Panc1 (cell line): ENCODE measurements around the gene SETDB2. TPM values are rescaled to one million over a fixed set of nuclear protein-coding genes. Genes with fewer than 3 reads are reported as not detected.

Experiments used
- ATAC-seq: fragments of 200-7000 bp; cut with Tn5 transposase; 2 replicates; pipeline ENCODE4 v1.9.1; 2020; ENCODE audit warnings: mild to moderate bottlenecking, moderate library complexity
- BruUV-seq: library from RNA; stranded (reverse); fragments of 400-500 nt; replicated peaks from 2 replicates; lab custom pipeline; 2021; lab: Mats Ljungman, UMichigan
- CTCF ChIA-PET: fragments of 300-600 bp; sonication (Branson Sonifier 250); formaldehyde crosslinking; loops from one replicate; lab custom pipeline; 2022; ENCODE audit warnings: antibody characterized with exemption; lab: Charles Lee
- POLR2A ChIA-PET: fragments of 300-600 bp; sonication (Branson Sonifier 250); formaldehyde crosslinking; loops from one replicate; lab custom pipeline; 2022; ENCODE audit warnings: antibody characterized with exemption; lab: Charles Lee
- DNase-seq: peaks from one replicate; pipeline ENCODE4 v3.0.0-alpha.2; 2010; ENCODE audit warnings: low read depth, low spot score
- H3K27ac ChIP-seq: 2 replicates; pipeline ENCODE4 v1.5.1; 2011; ENCODE audit warnings: mild to moderate bottlenecking, low read length, inconsistent platforms
- H3K27me3 ChIP-seq: fragments of 200-500 bp; sonication (Bioruptor generic); 2 replicates; pipeline ENCODE4 v1.6.0; 2014; ENCODE audit warnings: low read length, inconsistent platforms; ENCODE audit not compliant: control insufficient read depth, insufficient read depth
- H3K36me3 ChIP-seq: fragments of 200-500 bp; sonication (Bioruptor generic); 2 replicates; pipeline ENCODE4 v1.5.1; 2014; ENCODE audit warnings: inconsistent platforms, mild to moderate bottlenecking, low read length, moderate library complexity; ENCODE audit not compliant: control insufficient read depth, insufficient read depth
- H3K4me1 ChIP-seq: 2 replicates; pipeline ENCODE4 v1.5.1; 2011; ENCODE audit warnings: inconsistent platforms, mild to moderate bottlenecking, low read length, moderate library complexity; ENCODE audit not compliant: control insufficient read depth, insufficient read depth
- H3K4me3 ChIP-seq, 2 experiments: 2 replicates each; pipeline ENCODE4 v1.5.1; 2011 to 2012; ENCODE audit warnings: low read depth in 2 of 2, low read length in 2 of 2, mild to moderate bottlenecking in 2 of 2, inconsistent platforms in 1 of 2, moderate library complexity in 1 of 2
- H3K9me3 ChIP-seq: fragments of 200-500 bp; sonication (Bioruptor generic); 2 replicates; pipeline ENCODE4 v1.5.1; 2014; ENCODE audit warnings: low read depth, mild to moderate bottlenecking, inconsistent platforms, low read length, moderate library complexity; ENCODE audit not compliant: control insufficient read depth, insufficient read depth
- POLR2AphosphoS5 ChIP-seq: IDR thresholded peaks from 2 replicates; pipeline ENCODE4 v1.6.1; 2012; ENCODE audit warnings: mild to moderate bottlenecking, low read depth, low read length, moderate library complexity
- SIN3A ChIP-seq: IDR thresholded peaks from 2 replicates; pipeline ENCODE4 v1.6.1; 2012; ENCODE audit warnings: low read depth, mild to moderate bottlenecking, low read length, moderate library complexity, borderline replicate concordance; ENCODE audit not compliant: insufficient read depth
- TCF7L2 ChIP-seq: IDR thresholded peaks from 2 replicates; pipeline ENCODE4 v1.6.1; 2011; ENCODE audit warnings: mild to moderate bottlenecking, low read depth, low read length, inconsistent platforms
- in situ Hi-C: cut with HindIII; loops from 2 replicates; pipeline ENCODE4 v1.10.0; 2016; ENCODE audit warnings: low sequenced_read_pairs, low pct_unique_long_range_greater_than_20kb
- intact Hi-C: fragments of 100-400 bp; cut with micrococcal nuclease; formaldehyde crosslinking; loops from one replicate; pipeline ENCODE4 v1.10.0; 2022; ENCODE audit not compliant: unreplicated experiment
- total RNA-seq: library from RNA; stranded (reverse); gene quantifications from one replicate; pipeline ENCODE4 v1.2.1, GENCODE V29; 2021; ENCODE audit not compliant: unreplicated experiment
- TF ChIP-seq, protein P1 (sequence below): fragments of 450-650 bp; IDR thresholded peaks from 2 replicates; pipeline ENCODE4 v1.5.1; 2017; ENCODE audit warnings: mild to moderate bottlenecking
- TF ChIP-seq, protein P2 (sequence below), 2 experiments: IDR thresholded peaks; 2 replicates each; pipeline ENCODE4 v1.6.1; 2011 to 2012; ENCODE audit warnings: low read depth in 2 of 2, control low read depth in 1 of 2, low read length in 1 of 2, mild to moderate bottlenecking in 1 of 2, moderate library complexity in 1 of 2; ENCODE audit not compliant: insufficient read depth in 1 of 2

The SETDB2 gene
- total RNA-seq, 1 experiment from 2014 or later: 6.1 TPM

GRCh38 chr13:49448753-49449152 is 4.7 kb downstream of the SETDB2 start:
- intact Hi-C loops (loop anchor here (10.0 kb wide), 1 partner anchor 156 kb away; no protein-coding TSS in a partner anchor), in situ Hi-C loops (no loop called here)
- H3K27me3 ChIP-seq: no peaks in the 10 kb centered on the region
- POLR2A ChIA-PET: no interaction called here
- TF ChIP-seq POLR2AphosphoS5: no peak
- TF ChIP-seq SIN3A: no peak
- TF ChIP-seq, protein P1, sequence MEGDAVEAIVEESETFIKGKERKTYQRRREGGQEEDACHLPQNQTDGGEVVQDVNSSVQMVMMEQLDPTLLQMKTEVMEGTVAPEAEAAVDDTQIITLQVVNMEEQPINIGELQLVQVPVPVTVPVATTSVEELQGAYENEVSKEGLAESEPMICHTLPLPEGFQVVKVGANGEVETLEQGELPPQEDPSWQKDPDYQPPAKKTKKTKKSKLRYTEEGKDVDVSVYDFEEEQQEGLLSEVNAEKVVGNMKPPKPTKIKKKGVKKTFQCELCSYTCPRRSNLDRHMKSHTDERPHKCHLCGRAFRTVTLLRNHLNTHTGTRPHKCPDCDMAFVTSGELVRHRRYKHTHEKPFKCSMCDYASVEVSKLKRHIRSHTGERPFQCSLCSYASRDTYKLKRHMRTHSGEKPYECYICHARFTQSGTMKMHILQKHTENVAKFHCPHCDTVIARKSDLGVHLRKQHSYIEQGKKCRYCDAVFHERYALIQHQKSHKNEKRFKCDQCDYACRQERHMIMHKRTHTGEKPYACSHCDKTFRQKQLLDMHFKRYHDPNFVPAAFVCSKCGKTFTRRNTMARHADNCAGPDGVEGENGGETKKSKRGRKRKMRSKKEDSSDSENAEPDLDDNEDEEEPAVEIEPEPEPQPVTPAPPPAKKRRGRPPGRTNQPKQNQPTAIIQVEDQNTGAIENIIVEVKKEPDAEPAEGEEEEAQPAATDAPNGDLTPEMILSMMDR: no peak
- no peak for TF ChIP-seq TCF7L2
- TF ChIP-seq, protein P2, sequence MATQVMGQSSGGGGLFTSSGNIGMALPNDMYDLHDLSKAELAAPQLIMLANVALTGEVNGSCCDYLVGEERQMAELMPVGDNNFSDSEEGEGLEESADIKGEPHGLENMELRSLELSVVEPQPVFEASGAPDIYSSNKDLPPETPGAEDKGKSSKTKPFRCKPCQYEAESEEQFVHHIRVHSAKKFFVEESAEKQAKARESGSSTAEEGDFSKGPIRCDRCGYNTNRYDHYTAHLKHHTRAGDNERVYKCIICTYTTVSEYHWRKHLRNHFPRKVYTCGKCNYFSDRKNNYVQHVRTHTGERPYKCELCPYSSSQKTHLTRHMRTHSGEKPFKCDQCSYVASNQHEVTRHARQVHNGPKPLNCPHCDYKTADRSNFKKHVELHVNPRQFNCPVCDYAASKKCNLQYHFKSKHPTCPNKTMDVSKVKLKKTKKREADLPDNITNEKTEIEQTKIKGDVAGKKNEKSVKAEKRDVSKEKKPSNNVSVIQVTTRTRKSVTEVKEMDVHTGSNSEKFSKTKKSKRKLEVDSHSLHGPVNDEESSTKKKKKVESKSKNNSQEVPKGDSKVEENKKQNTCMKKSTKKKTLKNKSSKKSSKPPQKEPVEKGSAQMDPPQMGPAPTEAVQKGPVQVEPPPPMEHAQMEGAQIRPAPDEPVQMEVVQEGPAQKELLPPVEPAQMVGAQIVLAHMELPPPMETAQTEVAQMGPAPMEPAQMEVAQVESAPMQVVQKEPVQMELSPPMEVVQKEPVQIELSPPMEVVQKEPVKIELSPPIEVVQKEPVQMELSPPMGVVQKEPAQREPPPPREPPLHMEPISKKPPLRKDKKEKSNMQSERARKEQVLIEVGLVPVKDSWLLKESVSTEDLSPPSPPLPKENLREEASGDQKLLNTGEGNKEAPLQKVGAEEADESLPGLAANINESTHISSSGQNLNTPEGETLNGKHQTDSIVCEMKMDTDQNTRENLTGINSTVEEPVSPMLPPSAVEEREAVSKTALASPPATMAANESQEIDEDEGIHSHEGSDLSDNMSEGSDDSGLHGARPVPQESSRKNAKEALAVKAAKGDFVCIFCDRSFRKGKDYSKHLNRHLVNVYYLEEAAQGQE (IDR thresholded peaks at IDR 0.05; ENCODE audit: insufficient read depth in 1 of 2, low read depth in 2 of 2, low read length in 1 of 2): no peak
- H3K4me1 ChIP-seq: peaks cover 13% of the 10 kb centered on the region; the same call in 1 of the 2 replicates
- DNase-seq (no peak), ATAC-seq (no peak)
- H3K9me3 ChIP-seq: no peaks in the 10 kb centered on the region
- H3K36me3 ChIP-seq: peaks cover 4% of the 10 kb centered on the region
- CTCF ChIA-PET: no interaction called here
- no TSS peak for BruUV-seq
- no peak overlapping the region; the same call in 1 of the 2 replicates for H3K27ac ChIP-seq
- no peak overlapping the region for H3K4me3 ChIP-seq

- POLR2A ChIA-PET: no interaction called here
- CTCF ChIA-PET: no interaction called here
Observed at GRCh38 chr13:49450105-49450819, 6.2 kb downstream of the SETDB2 start.

More at GRCh38 chr13:49450105-49450819, 6.2 kb downstream of the SETDB2 start:
- Histone ChIP-seq H3K27ac (no peak overlapping the region), H3K4me3 (no peak overlapping the region), H3K36me3 (no peaks in the 10 kb centered on the region; the same call in none of the 2 replicates), H3K9me3 (no peaks in the 10 kb centered on the region), H3K27me3 (no peaks in the 10 kb centered on the region), H3K4me1 (peaks cover 13% of the 10 kb centered on the region; the same call in 1 of the 2 replicates)
- no TSS peak for BruUV-seq
- no peak for DNase-seq
- no peak for TF ChIP-seq TCF7L2
- no peak for TF ChIP-seq SIN3A
- no peak for TF ChIP-seq POLR2AphosphoS5
- intact Hi-C loops: no loop called here
- ATAC-seq: no peak
- in situ Hi-C loops: no loop called here
